IPS DF 6.9 (cell line): ENCODE data around the gene PLK3.

Experiments
- DNase-seq: peaks from one replicate; pipeline ENCODE4 v3.0.0-alpha.2; 2013; ENCODE audit warnings: low read depth, low spot score
- H3K27ac ChIP-seq: one replicate; pipeline ENCODE4 v1.5.1; 2013; ENCODE audit warnings: low read length, control low read depth
- H3K27me3 ChIP-seq: 2 replicates; pipeline ENCODE4 v1.6.1; 2013; ENCODE audit warnings: mild to moderate bottlenecking, low read length; ENCODE audit not compliant: control insufficient read depth, insufficient read depth
- H3K36me3 ChIP-seq: 2 replicates; pipeline ENCODE4 v1.6.1; 2013; ENCODE audit warnings: low read length; ENCODE audit not compliant: control insufficient read depth, insufficient read depth
- H3K4me1 ChIP-seq: 2 replicates; pipeline ENCODE4 v1.6.1; 2013; ENCODE audit warnings: low read length; ENCODE audit not compliant: control insufficient read depth, insufficient read depth
- H3K4me3 ChIP-seq: 2 replicates; pipeline ENCODE4 v1.5.1; 2013; ENCODE audit warnings: mild to moderate bottlenecking, low read length
- H3K9me3 ChIP-seq: 2 replicates; pipeline ENCODE4 v1.6.1; 2013; ENCODE audit warnings: low read length, inconsistent platforms; ENCODE audit not compliant: control insufficient read depth, insufficient read depth
- WGBS: extraction: QIAGEN DNeasy Blood & Tissue Kit; methylation state at CpG from one replicate; pipeline ENCODE4 v1.1.7; 2013; ENCODE audit warnings: mixed read lengths, missing lambda C conversion rate; ENCODE audit not compliant: insufficient read length, insufficient coverage; 5-methylcytosine and 5-hydroxymethylcytosine counted together

The PLK3 gene

GRCh38 chr1:44803312-44804095 is 3.3 kb downstream of the PLK3 start:
- Histone ChIP-seq H3K4me3 (no peak overlapping the region), H3K4me1 (peaks cover 16% of the 10 kb centered on the region), H3K27me3 (no peaks in the 10 kb centered on the region), H3K27ac (no peak overlapping the region), H3K36me3 (peaks cover 10% of the 10 kb centered on the region; the same call in 1 of the 2 replicates), H3K9me3 (no peaks in the 10 kb centered on the region)
- no CpG with 5 or more reads among the region's 13 CpGs for WGBS
- DNase-seq: no peak

GRCh38 chr1:44805311-44806024 is 5.3 kb downstream of the PLK3 start:
- no CpG with 5 or more reads among the region's 20 CpGs for WGBS
- H3K9me3 ChIP-seq: no peaks in the 10 kb centered on the region
- no peak overlapping the region for H3K27ac ChIP-seq
- H3K36me3 ChIP-seq: peaks cover 10% of the 10 kb centered on the region; the same call in 1 of the 2 replicates
- peaks cover 21% of the 10 kb centered on the region for H3K4me1 ChIP-seq
- DNase-seq: no peak
- no peaks in the 10 kb centered on the region for H3K27me3 ChIP-seq
- no peak overlapping the region for H3K4me3 ChIP-seq

- WGBS: no CpG with 5 or more reads among the region's 70 CpGs
- Histone ChIP-seq H3K27me3 (no peaks in the 10 kb centered on the region), H3K27ac (no peak overlapping the region), H3K4me1 (peaks cover 18% of the 10 kb centered on the region), H3K36me3 (peaks cover 10% of the 10 kb centered on the region; the same call in 1 of the 2 replicates), H3K4me3 (no peak overlapping the region), H3K9me3 (no peaks in the 10 kb centered on the region)
- DNase-seq: no peak
Observed at GRCh38 chr1:44806025-44806703, 6.0 kb downstream of the PLK3 start.

- H3K36me3 ChIP-seq: peaks cover 10% of the 10 kb centered on the region; the same call in 1 of the 2 replicates
- no peak within 1 kb of the TSS for H3K4me3 ChIP-seq
- peaks cover 18% of the 10 kb centered on the region for H3K4me1 ChIP-seq
- no peak for DNase-seq
- no CpG with 5 or more reads among the region's 7 CpGs for WGBS
- H3K27me3 ChIP-seq: no peaks in the 10 kb centered on the region
- H3K27ac ChIP-seq: peak within 1 kb of the TSS; percentile 1
- H3K9me3 ChIP-seq: no peaks in the 10 kb centered on the region
Observed at GRCh38 chr1:44806704-44807363, 6.7 kb downstream of the PLK3 start, which contains the start of gene DYNLT4. Gene DYNLT4 (minus strand): TSS chr1:44807351. CDS start chr1:44806668, 683 bp downstream.

GRCh38 chr1:44807364-44808062 is 7.3 kb downstream of the PLK3 start:
- Histone ChIP-seq H3K9me3 (no peaks in the 10 kb centered on the region), H3K4me3 (no peak overlapping the region), H3K27ac (peak overlapping the region; percentile 1), H3K36me3 (peaks cover 10% of the 10 kb centered on the region; the same call in 1 of the 2 replicates), H3K4me1 (peaks cover 18% of the 10 kb centered on the region), H3K27me3 (no peaks in the 10 kb centered on the region)
- WGBS: no CpG with 5 or more reads among the region's 16 CpGs
- no peak for DNase-seq

- H3K4me3 ChIP-seq: no peak within 1 kb of the TSS
- H3K9me3 ChIP-seq: no peaks in the 10 kb centered on the region
- no CpG with 5 or more reads among the region's 23 CpGs for WGBS
- no peak for DNase-seq
- H3K4me1 ChIP-seq: peaks cover 20% of the 10 kb centered on the region
- peaks cover 10% of the 10 kb centered on the region; the same call in 1 of the 2 replicates for H3K36me3 ChIP-seq
- no peaks in the 10 kb centered on the region for H3K27me3 ChIP-seq
- peak within 1 kb of the TSS; percentile 1 for H3K27ac ChIP-seq
Observed at GRCh38 chr1:44808063-44808937, 8.1 kb downstream of the PLK3 start, which contains the start of gene BTBD19. Gene BTBD19 (plus strand): TSS chr1:44808523. CDS start chr1:44808821, 298 bp downstream.

GRCh38 chr1:44808938-44809917 is 9.1 kb downstream of the PLK3 start:
- Histone ChIP-seq H3K36me3 (peaks cover 10% of the 10 kb centered on the region; the same call in 1 of the 2 replicates), H3K9me3 (no peaks in the 10 kb centered on the region), H3K4me1 (peaks cover 20% of the 10 kb centered on the region), H3K27ac (no peak overlapping the region), H3K27me3 (no peaks in the 10 kb centered on the region), H3K4me3 (no peak overlapping the region)
- WGBS: no CpG with 5 or more reads among the region's 6 CpGs
- no peak for DNase-seq

GRCh38 chr1:44810101-44810761 is 10.1 kb downstream of the PLK3 start:
- no peak for DNase-seq
- no CpG with 5 or more reads among the region's 12 CpGs for WGBS
- Histone ChIP-seq H3K27ac (no peak overlapping the region), H3K9me3 (no peaks in the 10 kb centered on the region), H3K4me3 (no peak overlapping the region), H3K36me3 (peaks cover 7% of the 10 kb centered on the region; the same call in 1 of the 2 replicates), H3K4me1 (peaks cover 20% of the 10 kb centered on the region), H3K27me3 (no peaks in the 10 kb centered on the region)
